HG03378 (cell line): Measurements from ENCODE around the gene BID.

ENCODE experiments used
- ATAC-seq: cut with Tn5 transposase; IDR thresholded peaks from one replicate; pipeline ENCODE4 v1.9.1; 2021; ENCODE audit warnings: mild to moderate bottlenecking, moderate library complexity; ENCODE audit not compliant: unreplicated experiment

Gene BID

DNA sequence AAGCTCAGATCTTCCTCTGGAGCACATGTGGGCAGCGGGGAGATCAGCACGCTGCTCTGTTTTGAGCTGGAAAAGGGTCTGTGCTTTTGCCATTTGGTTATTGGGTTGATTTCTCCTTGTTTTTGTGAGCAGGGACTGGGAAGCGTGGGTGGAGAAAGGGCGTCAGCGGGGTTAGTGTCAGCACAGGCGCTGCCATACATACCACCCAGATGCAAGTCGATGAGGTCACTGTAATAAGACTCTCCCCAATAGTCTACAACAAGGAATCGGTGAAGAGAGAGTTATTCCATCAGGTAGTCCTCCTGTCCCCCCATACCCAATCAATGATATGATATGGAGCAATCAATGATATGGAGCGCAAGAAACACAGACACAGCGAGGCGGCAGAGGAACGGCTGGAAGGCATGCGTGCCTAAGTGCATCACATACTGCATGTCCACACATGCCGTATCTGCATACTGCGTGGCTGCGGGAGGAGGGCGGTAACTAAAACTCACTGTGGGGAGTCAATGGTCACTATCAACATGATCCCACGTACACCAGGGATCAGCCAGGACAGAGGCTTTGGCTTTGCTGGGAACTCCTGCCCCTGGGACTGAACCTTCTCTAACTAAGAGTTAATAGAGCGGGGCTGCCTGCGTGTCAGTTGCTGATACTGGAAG lies 29.5 kb upstream of the BID start:
- ATAC-seq, result no peak

DNA sequence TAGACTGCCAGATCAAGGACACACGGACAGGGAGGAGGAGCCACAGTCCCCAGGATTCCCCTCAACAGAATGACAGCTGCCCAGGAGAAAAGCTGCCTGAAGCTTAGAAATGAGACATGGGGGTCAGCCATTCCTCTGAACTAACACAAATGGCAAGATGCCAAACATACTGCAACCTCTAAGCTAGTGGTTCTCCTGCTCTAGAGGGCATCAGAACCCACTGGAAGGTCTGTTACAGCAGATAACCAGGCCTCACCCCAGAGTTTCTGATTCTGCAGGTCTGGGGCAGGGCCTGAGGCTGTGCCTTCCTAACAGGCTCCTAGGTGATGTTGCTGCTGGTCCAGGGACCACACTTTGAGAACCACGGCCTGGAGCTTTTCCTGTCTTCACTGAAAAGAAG lies 28.6 kb upstream of the BID start:
- no peak for ATAC-seq

DNA sequence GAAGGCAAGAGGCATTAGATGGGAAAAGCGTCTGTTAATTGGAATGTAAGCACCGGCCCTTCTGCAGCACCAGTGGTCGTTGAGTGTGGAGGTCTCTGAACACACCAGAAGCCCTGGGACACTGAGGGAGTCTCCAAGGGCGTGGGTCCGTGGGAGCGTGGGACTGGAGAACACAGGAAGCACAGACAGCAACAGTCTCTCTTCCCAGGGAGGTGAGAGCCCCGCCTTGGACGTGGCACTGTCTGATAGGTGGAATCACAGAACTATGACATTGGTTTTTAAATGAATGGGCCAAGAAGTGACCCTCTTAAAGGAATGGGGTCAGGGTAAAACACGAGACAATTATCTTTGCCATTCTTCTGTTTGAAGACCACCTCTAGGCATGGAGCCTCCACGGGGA lies 28.1 kb upstream of the BID start:
- ATAC-seq, result no peak

DNA sequence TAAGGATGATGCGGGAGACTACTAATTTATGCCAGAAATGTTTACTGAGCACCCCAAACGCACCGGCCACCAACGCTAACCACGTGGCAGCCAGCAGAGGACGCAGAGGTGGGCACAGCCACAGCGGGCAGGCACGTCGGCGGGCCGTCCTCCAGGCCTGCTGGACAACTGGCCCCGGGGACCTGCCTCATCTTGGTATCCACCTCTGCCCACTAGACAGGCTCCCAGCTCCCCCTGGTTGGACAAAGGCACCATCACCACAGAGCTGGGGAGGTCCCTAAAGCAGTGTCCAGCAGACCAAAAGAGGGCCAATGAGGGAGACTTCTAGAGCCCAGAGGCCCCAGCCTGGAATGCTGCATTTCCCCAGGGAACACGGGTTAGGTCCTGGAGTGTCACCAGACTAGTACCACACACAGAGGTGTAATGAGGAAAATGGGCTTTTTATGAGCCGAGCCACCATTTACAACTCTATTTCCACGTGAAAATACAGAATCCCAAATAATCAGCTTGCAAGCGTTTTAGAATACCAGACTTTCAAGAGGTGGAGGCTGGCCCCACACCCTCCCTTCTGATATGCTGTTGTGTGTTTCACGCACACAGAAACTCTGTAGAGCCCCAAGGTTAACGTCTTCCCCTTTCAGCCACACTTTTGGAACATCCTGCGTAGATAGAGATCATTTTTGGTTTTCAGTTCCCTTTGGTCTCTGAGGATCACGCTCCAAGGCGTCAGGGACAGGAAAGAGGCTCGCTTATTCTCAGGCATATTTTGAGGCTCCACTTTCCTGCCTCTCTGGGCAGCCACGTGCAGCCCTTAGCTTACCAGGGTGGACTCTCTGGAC lies 23.7 kb upstream of the BID start:
- ATAC-seq, result peak; percentile 47

GRCh38 chr22:17796695-17797094 lies 22.4 kb upstream of the BID start:
- no peak for ATAC-seq

DNA sequence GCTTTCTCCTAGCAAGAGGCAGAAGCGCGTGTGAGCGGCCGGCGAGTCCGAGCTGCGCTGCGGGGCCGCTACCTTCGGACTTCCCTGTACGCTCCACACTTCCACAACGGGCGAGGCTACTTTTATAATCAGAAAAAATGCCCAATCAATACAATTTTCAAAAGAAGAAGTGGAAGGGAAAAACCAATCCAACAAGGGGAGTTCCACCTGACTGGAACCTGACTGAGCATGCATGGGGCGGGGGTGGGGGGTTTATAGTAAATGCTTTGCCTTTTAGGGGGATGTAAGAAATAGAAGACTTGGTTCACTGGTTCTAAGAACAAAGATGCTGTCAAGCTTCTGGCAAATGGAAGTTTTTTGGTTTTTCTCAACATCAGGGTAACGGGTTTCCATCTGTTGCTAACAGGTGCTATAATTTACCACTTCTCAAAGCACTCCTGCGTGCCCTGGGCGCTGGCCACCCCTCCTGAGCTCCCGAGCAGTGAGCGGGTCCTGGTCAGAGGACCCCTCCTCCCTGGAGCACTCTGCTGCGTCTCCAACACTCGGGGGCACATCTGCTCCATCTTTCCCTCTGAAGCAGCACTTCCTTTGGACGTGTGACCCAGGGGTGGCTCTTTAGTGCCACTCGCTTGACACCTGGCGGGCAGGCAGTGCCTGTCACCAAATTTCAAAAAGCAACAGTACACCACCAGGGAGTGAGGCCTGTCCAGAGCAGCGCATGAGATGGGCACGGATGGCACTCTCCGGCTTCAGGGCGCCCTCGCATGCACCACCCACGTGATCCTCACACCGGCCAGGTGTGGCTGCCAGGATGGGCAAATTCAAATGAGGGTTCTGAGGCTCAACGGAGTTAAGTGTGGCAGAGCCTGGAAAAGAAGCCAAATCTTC lies 21.6 kb upstream of the BID start:
- no peak for ATAC-seq

- ATAC-seq, result no peak
Measured at GRCh38 chr22:17794726-17795542, 20.7 kb upstream of the BID start.

DNA sequence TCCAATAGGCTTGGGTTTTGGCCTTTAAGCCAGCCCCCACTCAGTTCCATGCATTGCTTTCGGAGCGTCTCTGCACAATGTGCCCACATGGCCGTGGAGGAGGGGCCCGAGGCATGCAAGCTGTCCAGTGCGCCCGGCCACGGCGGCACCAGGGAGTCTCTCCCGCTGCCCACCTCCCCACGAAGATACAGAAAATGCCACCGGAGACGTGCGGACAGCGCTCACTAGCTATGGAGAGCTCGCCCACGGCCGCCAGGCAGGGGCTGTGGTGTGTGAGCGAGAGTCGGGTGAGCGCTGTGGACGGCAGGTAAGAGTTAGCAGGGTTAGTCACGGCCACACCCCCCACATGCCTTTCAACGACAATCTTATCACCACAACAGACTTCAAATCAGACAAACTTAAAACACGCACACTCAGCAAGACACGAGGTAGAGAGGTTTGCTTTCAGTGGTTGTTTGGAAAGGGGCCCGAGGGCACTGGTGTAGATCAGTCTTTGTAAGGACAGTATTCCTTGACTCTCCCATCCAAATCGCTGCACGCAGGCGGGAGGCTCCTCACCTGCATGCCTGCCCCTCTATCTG lies 18.7 kb upstream of the BID start:
- ATAC-seq, result no peak

GRCh38 chr22:17792299-17792698 lies 18.0 kb upstream of the BID start:
- no peak for ATAC-seq

- ATAC-seq, result no peak
Measured at GRCh38 chr22:17791196-17791595, 16.9 kb upstream of the BID start.

GRCh38 chr22:17789379-17790200 lies 15.3 kb upstream of the BID start:
- no peak for ATAC-seq

GRCh38 chr22:17788528-17789378 lies 14.5 kb upstream of the BID start:
- ATAC-seq, result no peak

GRCh38 chr22:17787716-17788330 lies 13.6 kb upstream of the BID start:
- no peak for ATAC-seq

DNA sequence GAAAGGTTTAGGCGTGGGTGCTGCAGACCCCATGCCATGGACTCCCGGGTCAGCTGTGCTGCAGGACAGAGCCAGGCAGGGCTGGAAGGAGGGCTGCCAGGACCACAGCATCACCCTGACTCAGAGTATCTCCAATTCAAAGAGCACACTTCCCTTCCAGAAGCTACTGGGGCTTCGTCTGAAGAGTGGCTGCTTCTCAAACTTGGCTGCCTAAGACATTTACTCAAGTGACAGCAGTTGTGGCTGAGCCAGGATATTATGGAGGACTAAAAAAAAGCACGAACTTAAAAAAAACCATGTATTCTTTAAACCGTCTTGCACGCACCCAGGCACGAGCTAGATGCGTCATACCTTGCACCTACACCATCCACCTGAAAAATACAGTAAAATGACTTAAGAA lies 13.0 kb upstream of the BID start:
- no peak for ATAC-seq

DNA sequence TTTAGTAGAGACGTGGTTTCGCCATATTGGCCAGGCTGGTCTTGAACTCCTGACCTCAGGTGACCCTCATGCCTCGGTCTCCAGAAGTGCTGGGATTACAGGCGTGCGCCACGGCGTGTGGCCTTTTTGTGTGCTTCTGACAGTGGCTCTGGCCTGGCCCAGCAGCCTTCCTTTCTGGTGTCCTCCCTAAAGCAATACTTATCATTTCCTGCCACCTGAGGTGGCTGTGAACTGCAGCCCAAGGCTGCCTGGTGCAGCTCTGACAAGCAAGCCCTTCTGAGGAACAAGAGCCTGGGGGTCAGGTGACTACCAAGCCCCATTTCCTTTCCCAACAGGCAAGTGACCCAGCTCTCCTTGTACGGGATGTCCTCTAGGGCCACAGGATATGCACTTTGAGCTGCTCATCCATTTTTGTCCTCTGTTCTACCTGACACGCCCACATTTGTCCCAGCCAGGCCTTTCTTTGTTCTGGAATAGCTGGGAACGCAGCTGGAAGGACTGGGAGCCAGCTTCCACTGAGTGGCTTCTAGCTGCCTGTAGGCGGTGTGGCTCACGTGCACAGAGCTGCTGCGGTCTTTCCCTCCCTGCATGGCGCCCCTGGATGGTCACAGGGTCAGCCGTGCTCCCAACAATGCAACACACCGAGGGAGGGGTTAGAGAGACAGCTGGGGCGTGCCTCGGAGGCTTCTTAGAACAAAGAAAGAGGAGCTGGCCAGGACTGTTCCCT lies 12.3 kb upstream of the BID start:
- ATAC-seq, result no peak

- no peak for ATAC-seq
Measured at GRCh38 chr22:17785185-17786184, 11.2 kb upstream of the BID start.
